ENCODE measurements around the gene GRB2. TPM values are rescaled to one million over a fixed set of nuclear protein-coding genes. Genes with fewer than 3 reads are reported as not detected.
A peak's percentile ranks its signal among the peaks of the same experiment; 100 is the strongest.

Gene GRB2
- total and polyA plus RNA-seq, 7 donors: 39.5 to 71.6 (median 65.0) TPM

- Histone ChIP-seq H3K4me1 (no peaks in the 10 kb centered on the region), H3K4me3 (no peak overlapping the region), H3K9me3 (no peaks in the 10 kb centered on the region), H3K27ac (no peak overlapping the region), H3K27me3 (ENCODE audit: insufficient read depth in 3 of 3, low read length in 2 of 3) (no peaks in the 10 kb centered on the region), H3K36me3 (ENCODE audit: insufficient read depth in 1 of 2, low read depth in 1 of 2) (no peaks in the 10 kb centered on the region)
- ATAC-seq (no peak), DNase-seq (no peak)
- intact Hi-C loops (cut with DNase I): no loop called here
- no peak for TF ChIP-seq CTCF (IDR thresholded peaks at IDR 0.05)
- WGBS, 3 donors: 78 to 86% (median 79%) methylated on average over 9 of the region's 9 CpGs
Measured at GRCh38 chr17:75416006-75416405, 10.5 kb upstream of the GRB2 start.

GRCh38 chr17:75414488-75414887, 9.0 kb upstream of the GRB2 start:
- intact Hi-C loops (cut with DNase I): no loop called here
- no peak for ATAC-seq
- Histone ChIP-seq H3K4me1 (no peaks in the 10 kb centered on the region), H3K27me3 (ENCODE audit: insufficient read depth in 3 of 3, low read length in 2 of 3) (no peaks in the 10 kb centered on the region), H3K4me3 (no peak overlapping the region), H3K9me3 (no peaks in the 10 kb centered on the region), H3K27ac (no peak overlapping the region), H3K36me3 (ENCODE audit: insufficient read depth in 1 of 2, low read depth in 1 of 2) (no peaks in the 10 kb centered on the region)
- DNase-seq: no peak
- WGBS, 3 donors: 86 to 89% (median 88%) methylated on average over 1 of the region's 1 CpG
- no peak for TF ChIP-seq CTCF (IDR thresholded peaks at IDR 0.05)

GRCh38 chr17:75412455-75413317, 7.2 kb upstream of the GRB2 start:
- Histone ChIP-seq H3K4me1 (no peaks in the 10 kb centered on the region), H3K4me3 (peak overlapping the region; percentile 36), H3K36me3 (ENCODE audit: insufficient read depth in 1 of 2, low read depth in 1 of 2) (no peaks in the 10 kb centered on the region), H3K27me3 (ENCODE audit: insufficient read depth in 3 of 3, low read length in 2 of 3) (no peaks in the 10 kb centered on the region), H3K9me3 (no peaks in the 10 kb centered on the region), H3K27ac (no peak overlapping the region)
- WGBS, 3 donors: 1 to 3% (median 1%) methylated on average over 8 of the region's 8 CpGs
- TF ChIP-seq CTCF (IDR thresholded peaks at IDR 0.05): peak; percentile 70
- intact Hi-C loops (cut with DNase I): loop anchor here in 1 of 2 donors (2.0 kb wide), 1 partner anchor 122 kb away; no protein-coding TSS in a partner anchor
- peak; percentile 59 to 88 (median 75) for ATAC-seq
- peak; percentile 35 to 58 for DNase-seq

GRCh38 chr17:75411328-75412067, 6.0 kb upstream of the GRB2 start:
- TF ChIP-seq CTCF (IDR thresholded peaks at IDR 0.05): no peak
- WGBS, 3 donors: 85 to 90% (median 89%) methylated on average over 5 of the region's 5 CpGs
- intact Hi-C loops (cut with DNase I): loop anchor here in 1 of 2 donors (2.0 kb wide), 1 partner anchor 121 kb away; no protein-coding TSS in a partner anchor

More at GRCh38 chr17:75411328-75412067, 6.0 kb upstream of the GRB2 start:
- no peak for ATAC-seq
- H3K27ac ChIP-seq: no peak overlapping the region
- no peaks in the 10 kb centered on the region for H3K36me3 ChIP-seq (ENCODE audit: insufficient read depth in 1 of 2, low read depth in 1 of 2)
- no peaks in the 10 kb centered on the region for H3K27me3 ChIP-seq (ENCODE audit: insufficient read depth in 3 of 3, low read length in 2 of 3)
- H3K4me3 ChIP-seq: no peak overlapping the region
- H3K4me1 ChIP-seq: peaks cover 3% of the 10 kb centered on the region
- H3K9me3 ChIP-seq: no peaks in the 10 kb centered on the region
- no peak for DNase-seq
